Tibial nerve (tissue), 4 donors: ENCODE data around the gene CMIP. TPM values are rescaled to one million over a fixed set of nuclear protein-coding genes. Genes with fewer than 3 reads are reported as not detected.

Experiments
- DNase-seq, 2 donors: peaks; one replicate each; pipeline ENCODE4 v3.0.0-alpha.2; 2019; ENCODE audit warnings: low spot score in 2 of 2
- H3K27ac ChIP-seq, 4 donors: fragments of 200-600 bp; sonication (generic) in 3 of 4; one replicate each; pipeline ENCODE4 v1.5.1; 2017 to 2019; ENCODE audit warnings: mild to moderate bottlenecking in 1 of 4
- H3K27me3 ChIP-seq, 2 donors: fragments of 200-600 bp; sonication (generic) in 1 of 2; one replicate each; pipeline versions ENCODE4 v1.5.1 to v1.6.0; 2017 to 2019
- H3K36me3 ChIP-seq, 3 donors: fragments of 200-600 bp; sonication (generic); one replicate each; pipeline ENCODE4 v1.5.1; 2018 to 2019
- H3K4me1 ChIP-seq, 4 donors: fragments of 200-600 bp; sonication (generic) in 3 of 4; one replicate each; pipeline ENCODE4 v1.5.1; 2017 to 2019
- H3K4me3 ChIP-seq, 4 donors: fragments of 200-600 bp; sonication (generic) in 3 of 4; one replicate each; pipeline ENCODE4 v1.5.1; 2017 to 2019; ENCODE audit warnings: mild to moderate bottlenecking in 1 of 4, moderate library complexity in 1 of 4
- H3K9me3 ChIP-seq, 4 donors: fragments of 200-600 bp; sonication (generic) in 3 of 4; one replicate each; pipeline ENCODE4 v1.5.1; 2017 to 2019
- EP300 ChIP-seq, 2 donors: sonication (generic); formaldehyde crosslinking; IDR thresholded peaks; one replicate each; pipeline ENCODE4 v1.6.1; 2017; ENCODE audit warnings: antibody characterized with exemption in 2 of 2, mild to moderate bottlenecking in 1 of 2
- POLR2A ChIP-seq, 2 donors: fragments of 450-650 bp; IDR thresholded peaks; one replicate each; pipeline ENCODE4 v1.6.1; 2017; ENCODE audit warnings: antibody characterized with exemption in 2 of 2, mild to moderate bottlenecking in 2 of 2, moderate library complexity in 2 of 2
- WGBS, 2 donors: methylation state at CpG; one replicate each; pipeline ENCODE4 v1.1.5; 2018; 5-methylcytosine and 5-hydroxymethylcytosine counted together
- total RNA-seq, 4 donors: library from RNA; depleted of rRNA; stranded (reverse); fragments of >200 nt; gene quantifications; one replicate each; pipeline ENCODE4 v1.1.0, GENCODE V29; 2016
- TF ChIP-seq, protein P1 (sequence below), 5 experiments: fragments of 200-600 bp in 3 of 5; fragments of 450-650 bp in 2 of 5; sonication (generic) in 3 of 5; IDR thresholded peaks; one replicate each; pipeline ENCODE4 v1.5.1; 2016 to 2019; ENCODE audit warnings: antibody characterized with exemption in 5 of 5, mild to moderate bottlenecking in 3 of 5, moderate library complexity in 2 of 5

The CMIP gene
- total RNA-seq, 4 donors from 2014 or later = 28.2 to 48.8 (median 31.8) TPM

DNA sequence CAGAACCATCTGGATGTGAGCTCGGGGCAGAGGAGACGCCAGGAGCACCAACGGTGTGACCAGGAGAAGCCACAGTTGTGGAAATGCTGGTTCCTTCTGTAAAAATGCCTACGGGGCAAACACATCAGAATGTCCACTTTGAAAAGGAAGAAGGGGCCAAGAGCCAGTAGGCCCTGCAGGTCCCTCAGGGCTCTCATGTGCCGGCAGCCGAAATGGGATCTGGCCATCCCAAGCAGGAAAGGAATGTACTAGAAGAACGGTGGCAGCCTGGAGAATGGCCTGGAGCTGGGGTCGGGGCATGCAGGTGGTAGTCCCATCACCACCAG lies 172.4 kb downstream of the CMIP start:
- TF ChIP-seq EP300 (IDR thresholded peaks at IDR 0.05) (no peak), POLR2A (IDR thresholded peaks at IDR 0.05) (no peak)
- TF ChIP-seq, protein P1, sequence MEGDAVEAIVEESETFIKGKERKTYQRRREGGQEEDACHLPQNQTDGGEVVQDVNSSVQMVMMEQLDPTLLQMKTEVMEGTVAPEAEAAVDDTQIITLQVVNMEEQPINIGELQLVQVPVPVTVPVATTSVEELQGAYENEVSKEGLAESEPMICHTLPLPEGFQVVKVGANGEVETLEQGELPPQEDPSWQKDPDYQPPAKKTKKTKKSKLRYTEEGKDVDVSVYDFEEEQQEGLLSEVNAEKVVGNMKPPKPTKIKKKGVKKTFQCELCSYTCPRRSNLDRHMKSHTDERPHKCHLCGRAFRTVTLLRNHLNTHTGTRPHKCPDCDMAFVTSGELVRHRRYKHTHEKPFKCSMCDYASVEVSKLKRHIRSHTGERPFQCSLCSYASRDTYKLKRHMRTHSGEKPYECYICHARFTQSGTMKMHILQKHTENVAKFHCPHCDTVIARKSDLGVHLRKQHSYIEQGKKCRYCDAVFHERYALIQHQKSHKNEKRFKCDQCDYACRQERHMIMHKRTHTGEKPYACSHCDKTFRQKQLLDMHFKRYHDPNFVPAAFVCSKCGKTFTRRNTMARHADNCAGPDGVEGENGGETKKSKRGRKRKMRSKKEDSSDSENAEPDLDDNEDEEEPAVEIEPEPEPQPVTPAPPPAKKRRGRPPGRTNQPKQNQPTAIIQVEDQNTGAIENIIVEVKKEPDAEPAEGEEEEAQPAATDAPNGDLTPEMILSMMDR (IDR thresholded peaks at IDR 0.05) = no peak
- no peaks in the 10 kb centered on the region for H3K27me3 ChIP-seq
- no peak overlapping the region for H3K4me3 ChIP-seq
- peaks cover 0 to 33% (median 0%) of the 10 kb centered on the region in 3 donors for H3K36me3 ChIP-seq
- no peak overlapping the region for H3K27ac ChIP-seq
- peaks cover 0 to 30% (median 16%) of the 10 kb centered on the region in 4 donors for H3K4me1 ChIP-seq
- no peak for DNase-seq
- H3K9me3 ChIP-seq = no peaks in the 10 kb centered on the region
- 65 to 79% methylated on average over 8 of the region's 8 CpGs for WGBS, 2 donors

DNA sequence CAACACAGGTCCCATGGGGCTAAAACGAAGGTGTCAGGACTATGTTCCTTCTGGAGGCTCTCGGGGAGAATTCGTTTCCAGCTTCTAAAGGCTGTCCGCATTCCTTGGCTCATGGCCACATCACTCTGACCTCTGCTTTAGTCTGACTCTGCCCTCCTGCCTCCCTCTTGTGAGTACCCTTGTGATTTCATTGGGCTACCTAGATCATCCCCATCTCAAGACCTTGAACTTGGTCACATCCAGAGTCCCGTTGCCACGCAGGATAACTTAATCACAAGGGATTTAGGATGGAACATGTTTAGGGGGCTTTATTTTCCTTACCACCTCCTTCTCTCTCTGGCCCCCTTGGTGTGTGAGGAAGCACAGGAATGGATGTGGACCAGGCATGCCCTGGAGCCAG lies 173.6 kb downstream of the CMIP start:
- H3K9me3 ChIP-seq = no peaks in the 10 kb centered on the region
- no peak overlapping the region for H3K27ac ChIP-seq
- no peak for DNase-seq
- H3K4me3 ChIP-seq = no peak overlapping the region
- H3K27me3 ChIP-seq = no peaks in the 10 kb centered on the region
- H3K4me1 ChIP-seq = peaks cover 0 to 18% (median 6%) of the 10 kb centered on the region in 4 donors
- TF ChIP-seq, protein P1 (IDR thresholded peaks at IDR 0.05) = no peak
- TF ChIP-seq POLR2A (IDR thresholded peaks at IDR 0.05) = no peak
- TF ChIP-seq EP300 (IDR thresholded peaks at IDR 0.05) = no peak
- WGBS, 2 donors = 73 to 77% methylated on average over 6 of the region's 6 CpGs
- H3K36me3 ChIP-seq = peaks cover 0 to 38% (median 0%) of the 10 kb centered on the region in 3 donors

DNA sequence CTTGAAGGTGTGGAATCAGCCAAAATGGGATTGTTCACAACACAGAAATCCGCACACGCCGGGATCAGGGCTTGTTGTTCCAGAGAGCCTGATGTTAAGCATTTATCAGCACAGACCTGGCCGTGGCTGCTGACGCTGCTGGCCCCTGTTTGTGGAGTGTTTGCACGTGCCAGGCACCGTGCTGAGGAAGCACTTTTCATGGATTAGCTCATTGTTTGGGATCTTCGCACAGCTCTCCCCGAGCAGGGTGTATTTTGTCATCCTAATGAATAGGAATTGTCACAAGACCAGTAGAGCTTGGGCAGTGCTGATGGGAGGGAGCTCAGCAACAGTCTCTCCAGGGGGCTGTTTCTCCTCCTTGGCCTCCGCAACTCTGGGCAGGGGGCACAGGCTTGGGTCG lies 174.1 kb downstream of the CMIP start:
- H3K9me3 ChIP-seq = no peaks in the 10 kb centered on the region
- no peaks in the 10 kb centered on the region for H3K27me3 ChIP-seq
- DNase-seq = no peak
- 69 to 75% methylated on average over 7 to 10 of the region's 11 CpGs for WGBS, 2 donors
- H3K27ac ChIP-seq = no peak overlapping the region
- H3K4me3 ChIP-seq = no peak overlapping the region
- peaks cover 0 to 38% (median 0%) of the 10 kb centered on the region in 3 donors for H3K36me3 ChIP-seq
- TF ChIP-seq EP300 (IDR thresholded peaks at IDR 0.05) (no peak), POLR2A (IDR thresholded peaks at IDR 0.05) (no peak)
- TF ChIP-seq, protein P1 (IDR thresholded peaks at IDR 0.05) = no peak
- H3K4me1 ChIP-seq = peaks cover 0 to 13% (median 5%) of the 10 kb centered on the region in 4 donors

DNA sequence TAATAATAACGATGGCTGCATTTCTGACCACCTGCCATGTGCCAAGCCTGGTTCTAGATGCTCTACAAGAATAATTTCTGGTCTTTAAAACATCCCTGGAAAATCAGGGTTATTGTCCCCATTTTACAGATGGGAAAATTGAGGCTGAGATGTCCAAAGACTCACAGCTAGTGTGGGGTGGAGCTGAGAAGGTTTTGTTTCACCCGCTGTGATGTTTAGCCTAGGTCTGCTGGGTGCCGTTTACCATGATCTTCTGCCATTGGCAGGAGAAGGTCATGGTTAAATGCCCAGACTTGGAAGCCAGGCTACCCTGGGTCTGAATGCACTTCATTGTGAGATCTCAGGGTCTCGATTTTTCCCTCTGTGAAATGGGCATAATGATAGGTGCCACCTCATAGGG lies 175.4 kb downstream of the CMIP start:
- TF ChIP-seq EP300 (IDR thresholded peaks at IDR 0.05) (no peak), POLR2A (IDR thresholded peaks at IDR 0.05) (no peak)
- TF ChIP-seq, protein P1 (IDR thresholded peaks at IDR 0.05) = no peak
- DNase-seq = no peak
- Histone ChIP-seq H3K4me3 (no peak overlapping the region), H3K36me3 (peaks cover 0 to 38% (median 0%) of the 10 kb centered on the region in 3 donors), H3K4me1 (peaks cover 0 to 16% (median 5%) of the 10 kb centered on the region in 4 donors), H3K27ac (no peak overlapping the region), H3K9me3 (no peaks in the 10 kb centered on the region), H3K27me3 (no peaks in the 10 kb centered on the region)
- WGBS, 2 donors = 93 to 99% methylated on average over 4 of the region's 4 CpGs

DNA sequence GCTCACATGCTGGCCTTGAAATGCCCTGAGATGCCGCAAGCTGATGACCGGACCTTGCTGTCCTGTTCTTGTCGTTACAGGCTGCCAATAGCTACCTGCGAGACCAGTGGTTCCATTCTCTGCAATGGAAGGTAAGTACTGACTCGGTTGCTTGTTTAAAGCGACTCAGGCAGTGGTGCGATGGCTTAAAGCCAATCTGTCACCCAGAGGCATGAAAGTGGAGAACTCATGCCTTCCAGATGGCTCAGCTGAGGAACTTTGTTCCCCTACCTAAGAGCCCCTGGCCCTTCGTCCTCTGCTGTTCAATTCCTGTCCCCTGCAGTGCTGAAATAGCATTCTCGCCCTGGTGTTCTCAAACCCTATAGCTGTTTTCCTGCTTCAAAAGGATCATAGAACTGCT lies 176.2 kb downstream of the CMIP start:
- Histone ChIP-seq H3K27me3 (no peaks in the 10 kb centered on the region), H3K36me3 (peaks cover 0 to 37% (median 0%) of the 10 kb centered on the region in 3 donors), H3K4me1 (peaks cover 0 to 24% (median 5%) of the 10 kb centered on the region in 4 donors), H3K4me3 (no peak overlapping the region), H3K27ac (no peak overlapping the region), H3K9me3 (no peaks in the 10 kb centered on the region)
- no peak for DNase-seq
- WGBS, 2 donors = 87 to 90% methylated on average over 9 of the region's 9 CpGs
- TF ChIP-seq POLR2A (IDR thresholded peaks at IDR 0.05) = no peak
- no peak for TF ChIP-seq EP300 (IDR thresholded peaks at IDR 0.05)
- TF ChIP-seq, protein P1 (IDR thresholded peaks at IDR 0.05) = no peak
